GM12875 (cell line): ENCODE data around the gene DOCK2.

Source experiments
- H3K4me3 ChIP-seq: one replicate; pipeline ENCODE4 v1.5.1; 2011; ENCODE audit warnings: low read depth, low read length, control low read depth
- TF ChIP-seq, protein P1 (sequence below): IDR thresholded peaks from 2 replicates; pipeline ENCODE4 v1.5.1; 2011; ENCODE audit warnings: low read depth, mild to moderate bottlenecking, control low read depth, inconsistent platforms, low read length, moderate library complexity, borderline replicate concordance; ENCODE audit not compliant: insufficient read depth

DOCK2 gene

DNA sequence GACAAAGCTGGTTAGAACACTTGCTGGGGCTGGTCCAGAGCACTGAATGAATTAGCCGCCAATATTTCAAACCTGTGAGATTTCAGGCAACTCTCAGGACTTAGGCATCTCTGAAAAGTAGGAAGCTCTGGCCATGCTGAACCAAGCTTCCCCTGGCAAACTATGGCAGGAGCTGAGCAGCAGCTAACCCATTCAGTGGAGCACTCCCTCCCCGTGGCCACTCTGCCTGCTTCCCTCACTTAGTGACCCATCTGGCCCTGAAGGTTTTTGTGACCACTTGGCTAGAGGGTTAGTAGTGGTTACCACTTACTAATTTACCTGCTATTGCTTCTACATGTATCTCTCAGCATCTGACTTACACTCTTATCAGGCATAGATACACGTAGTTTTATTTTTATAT lies 494.2 kb downstream of the DOCK2 start:
- no peak overlapping the region for H3K4me3 ChIP-seq
- TF ChIP-seq, protein P1, sequence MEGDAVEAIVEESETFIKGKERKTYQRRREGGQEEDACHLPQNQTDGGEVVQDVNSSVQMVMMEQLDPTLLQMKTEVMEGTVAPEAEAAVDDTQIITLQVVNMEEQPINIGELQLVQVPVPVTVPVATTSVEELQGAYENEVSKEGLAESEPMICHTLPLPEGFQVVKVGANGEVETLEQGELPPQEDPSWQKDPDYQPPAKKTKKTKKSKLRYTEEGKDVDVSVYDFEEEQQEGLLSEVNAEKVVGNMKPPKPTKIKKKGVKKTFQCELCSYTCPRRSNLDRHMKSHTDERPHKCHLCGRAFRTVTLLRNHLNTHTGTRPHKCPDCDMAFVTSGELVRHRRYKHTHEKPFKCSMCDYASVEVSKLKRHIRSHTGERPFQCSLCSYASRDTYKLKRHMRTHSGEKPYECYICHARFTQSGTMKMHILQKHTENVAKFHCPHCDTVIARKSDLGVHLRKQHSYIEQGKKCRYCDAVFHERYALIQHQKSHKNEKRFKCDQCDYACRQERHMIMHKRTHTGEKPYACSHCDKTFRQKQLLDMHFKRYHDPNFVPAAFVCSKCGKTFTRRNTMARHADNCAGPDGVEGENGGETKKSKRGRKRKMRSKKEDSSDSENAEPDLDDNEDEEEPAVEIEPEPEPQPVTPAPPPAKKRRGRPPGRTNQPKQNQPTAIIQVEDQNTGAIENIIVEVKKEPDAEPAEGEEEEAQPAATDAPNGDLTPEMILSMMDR, result no peak

DNA sequence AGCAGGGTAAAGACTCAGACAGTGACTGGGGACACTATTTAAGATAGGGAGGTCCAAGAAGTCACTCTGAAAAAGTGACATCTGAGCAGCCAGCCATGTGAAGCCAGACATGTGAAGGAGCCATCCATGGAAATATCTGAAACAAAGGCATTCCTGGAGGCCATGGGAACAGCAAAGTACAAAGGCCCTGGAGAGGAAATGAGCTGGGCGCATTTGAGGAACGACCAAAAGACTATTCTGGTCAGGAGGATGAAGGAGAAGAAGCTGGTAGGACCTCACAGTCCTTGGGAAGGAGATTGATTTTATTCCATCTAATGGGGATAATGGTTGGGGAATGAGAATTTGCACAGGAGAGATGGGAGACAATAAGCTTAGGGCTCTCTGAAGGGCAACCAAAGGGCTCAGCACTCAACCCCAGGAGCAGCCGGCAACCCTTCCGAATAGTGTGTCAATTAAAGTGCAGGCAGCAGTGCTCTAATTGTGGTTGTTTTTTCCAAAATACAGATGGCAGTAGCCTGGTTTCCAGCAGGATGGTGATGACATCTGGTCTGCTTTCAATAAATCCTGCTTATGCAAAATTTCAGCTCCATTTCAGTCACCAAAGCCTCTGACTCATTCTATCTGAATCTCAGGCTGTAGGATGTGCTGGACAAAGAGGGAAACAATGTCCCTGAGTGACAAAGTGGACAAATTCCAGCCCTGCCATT lies 495.3 kb downstream of the DOCK2 start:
- TF ChIP-seq, protein P1, result no peak

More for the DNA sequence above, 495.3 kb downstream of the DOCK2 start:
- H3K4me3 ChIP-seq, result no peak overlapping the region
